Uterus (tissue), 2 donors: ENCODE results near the gene KNG1.

ENCODE experiments used
- CTCF ChIP-seq, 4 experiments: fragments of 200-600 bp in 2 of 4; fragments of 450-650 bp in 2 of 4; sonication (generic) in 2 of 4; IDR thresholded peaks; one replicate each; pipeline ENCODE4 v1.5.1; 2016 to 2019; ENCODE audit warnings: antibody characterized with exemption in 4 of 4, mild to moderate bottlenecking in 2 of 4, moderate library complexity in 1 of 4
- POLR2A ChIP-seq, 2 donors: fragments of 450-650 bp; IDR thresholded peaks; one replicate each; pipeline ENCODE4 v1.6.1; 2016; ENCODE audit warnings: antibody characterized with exemption in 2 of 2, mild to moderate bottlenecking in 1 of 2, moderate library complexity in 1 of 2

GRCh38 chr3:186754006-186754405 lies 36.8 kb downstream of the KNG1 start:
- no peak for TF ChIP-seq CTCF (IDR thresholded peaks at IDR 0.05)
- no peak for TF ChIP-seq POLR2A (IDR thresholded peaks at IDR 0.05)
